Measurements from ENCODE around the gene SARNP.

- no peak for TF ChIP-seq POLR2AphosphoS5 (IDR thresholded peaks at IDR 0.05; ENCODE audit: low read depth, low read length)
- TF ChIP-seq TAF1 (IDR thresholded peaks at IDR 0.05; ENCODE audit: borderline replicate concordance, insufficient read depth, low read length): no peak
Measured at GRCh38 chr12:55780685-55781084, 36.8 kb downstream of the SARNP start.
